Measurements from ENCODE around the gene TMC4.
"Not testable (repeated sequence)": the region's sequence is repeated elsewhere in the genome, so short reads cannot be mapped to it uniquely, and the experiment has no call there.

GRCh38 chr19:54214217-54214616 is 41.3 kb upstream of the TMC4 start:
- TF ChIP-seq, protein P1, sequence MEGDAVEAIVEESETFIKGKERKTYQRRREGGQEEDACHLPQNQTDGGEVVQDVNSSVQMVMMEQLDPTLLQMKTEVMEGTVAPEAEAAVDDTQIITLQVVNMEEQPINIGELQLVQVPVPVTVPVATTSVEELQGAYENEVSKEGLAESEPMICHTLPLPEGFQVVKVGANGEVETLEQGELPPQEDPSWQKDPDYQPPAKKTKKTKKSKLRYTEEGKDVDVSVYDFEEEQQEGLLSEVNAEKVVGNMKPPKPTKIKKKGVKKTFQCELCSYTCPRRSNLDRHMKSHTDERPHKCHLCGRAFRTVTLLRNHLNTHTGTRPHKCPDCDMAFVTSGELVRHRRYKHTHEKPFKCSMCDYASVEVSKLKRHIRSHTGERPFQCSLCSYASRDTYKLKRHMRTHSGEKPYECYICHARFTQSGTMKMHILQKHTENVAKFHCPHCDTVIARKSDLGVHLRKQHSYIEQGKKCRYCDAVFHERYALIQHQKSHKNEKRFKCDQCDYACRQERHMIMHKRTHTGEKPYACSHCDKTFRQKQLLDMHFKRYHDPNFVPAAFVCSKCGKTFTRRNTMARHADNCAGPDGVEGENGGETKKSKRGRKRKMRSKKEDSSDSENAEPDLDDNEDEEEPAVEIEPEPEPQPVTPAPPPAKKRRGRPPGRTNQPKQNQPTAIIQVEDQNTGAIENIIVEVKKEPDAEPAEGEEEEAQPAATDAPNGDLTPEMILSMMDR (conservative IDR thresholded peaks at IDR 0.05), result not testable (repeated sequence)
- TF ChIP-seq EZH2 (IDR thresholded peaks at IDR 0.05; ENCODE audit: low read depth), result not testable (repeated sequence)

Data from PC-9 (cell line).